Measurements from ENCODE around the gene COX4I2.

The COX4I2 gene

GRCh38 chr20:31673943-31674463 is 36.3 kb downstream of the COX4I2 start:
- H3K9me2 ChIP-seq (replicated peaks; ENCODE audit: control insufficient read depth, low read length) = no peaks in the 10 kb centered on the region
- TF ChIP-seq EZH2phosphoT487 (IDR thresholded peaks at IDR 0.05; ENCODE audit: borderline replicate concordance, low read length) = no peak
- TF ChIP-seq, protein P1, sequence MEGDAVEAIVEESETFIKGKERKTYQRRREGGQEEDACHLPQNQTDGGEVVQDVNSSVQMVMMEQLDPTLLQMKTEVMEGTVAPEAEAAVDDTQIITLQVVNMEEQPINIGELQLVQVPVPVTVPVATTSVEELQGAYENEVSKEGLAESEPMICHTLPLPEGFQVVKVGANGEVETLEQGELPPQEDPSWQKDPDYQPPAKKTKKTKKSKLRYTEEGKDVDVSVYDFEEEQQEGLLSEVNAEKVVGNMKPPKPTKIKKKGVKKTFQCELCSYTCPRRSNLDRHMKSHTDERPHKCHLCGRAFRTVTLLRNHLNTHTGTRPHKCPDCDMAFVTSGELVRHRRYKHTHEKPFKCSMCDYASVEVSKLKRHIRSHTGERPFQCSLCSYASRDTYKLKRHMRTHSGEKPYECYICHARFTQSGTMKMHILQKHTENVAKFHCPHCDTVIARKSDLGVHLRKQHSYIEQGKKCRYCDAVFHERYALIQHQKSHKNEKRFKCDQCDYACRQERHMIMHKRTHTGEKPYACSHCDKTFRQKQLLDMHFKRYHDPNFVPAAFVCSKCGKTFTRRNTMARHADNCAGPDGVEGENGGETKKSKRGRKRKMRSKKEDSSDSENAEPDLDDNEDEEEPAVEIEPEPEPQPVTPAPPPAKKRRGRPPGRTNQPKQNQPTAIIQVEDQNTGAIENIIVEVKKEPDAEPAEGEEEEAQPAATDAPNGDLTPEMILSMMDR (IDR thresholded peaks at IDR 0.05; ENCODE audit: low read depth, low read length, poor library complexity, severe bottlenecking) = no peak
- H3F3A ChIP-seq (ENCODE audit: control insufficient read depth, insufficient read depth) = no peaks in the 10 kb centered on the region
- H4K20me1 ChIP-seq (ENCODE audit: control insufficient read depth, insufficient read depth, low read depth, low read length) = no peaks in the 10 kb centered on the region
- no peak overlapping the region for H3K4me3 ChIP-seq (ENCODE audit: low read length)
- H3K79me2 ChIP-seq (ENCODE audit: control insufficient read depth, low read length) = no peaks in the 10 kb centered on the region
- no peak overlapping the region for H3K27ac ChIP-seq (ENCODE audit: low read depth, low read length)
- no peaks in the 10 kb centered on the region for H3K9me3 ChIP-seq (ENCODE audit: control insufficient read depth, insufficient read depth, low read length)
- H3K4me2 ChIP-seq (ENCODE audit: low read length) = no peak overlapping the region
- no peaks in the 10 kb centered on the region for H3K36me3 ChIP-seq (ENCODE audit: control insufficient read depth, low read length)
- peaks cover 14% of the 10 kb centered on the region for H3K4me1 ChIP-seq (ENCODE audit: control insufficient read depth, low read length)
- H3K27me3 ChIP-seq (ENCODE audit: control insufficient read depth, low read length) = no peaks in the 10 kb centered on the region

DNA sequence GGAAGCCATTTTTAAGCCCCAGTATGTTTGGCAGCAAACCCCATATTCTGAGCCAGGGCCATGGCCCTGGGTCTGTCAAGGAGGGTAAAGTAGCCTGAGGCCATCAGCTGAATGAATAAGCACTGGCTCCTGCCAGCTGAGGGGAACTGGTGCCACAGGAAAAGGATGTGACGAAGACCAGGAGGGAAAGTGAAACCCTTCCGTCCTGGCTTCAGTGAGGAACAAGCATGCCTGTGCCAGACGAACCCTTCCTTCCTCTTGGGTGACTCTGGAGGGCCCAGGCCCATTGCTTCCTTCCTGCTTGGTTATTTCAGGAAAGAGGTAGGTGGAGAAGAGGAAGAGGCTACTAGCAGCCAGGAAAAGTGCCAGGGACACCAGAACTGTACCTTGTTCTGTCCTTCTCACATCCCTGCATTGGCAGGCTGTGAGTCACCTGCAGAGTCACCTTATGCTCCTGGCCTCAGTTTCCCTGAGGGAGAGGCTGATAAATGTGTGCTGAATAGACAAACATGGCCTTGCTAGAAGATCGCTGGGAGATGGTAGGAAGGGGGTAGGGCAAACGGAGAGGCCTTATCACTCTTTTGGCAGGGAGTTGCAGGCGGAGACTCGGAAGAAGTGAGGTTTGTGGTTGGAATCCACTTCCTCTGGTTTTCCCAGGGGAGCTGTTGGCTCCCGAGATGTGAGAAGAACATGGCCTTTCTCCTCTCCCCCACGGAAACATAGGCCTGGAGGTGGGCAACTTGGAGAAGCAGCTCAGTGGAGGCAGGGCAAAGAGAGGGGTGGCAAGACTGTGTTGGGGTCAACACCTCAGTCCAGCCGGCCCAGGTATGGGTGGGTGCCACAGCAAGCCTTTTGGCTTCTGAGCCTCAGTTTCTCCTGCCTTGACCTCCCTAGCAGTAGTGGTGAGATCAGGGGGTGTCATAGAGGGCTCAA is 37.4 kb downstream of the COX4I2 start:
- Histone ChIP-seq H3K4me3 (ENCODE audit: low read length) (no peak overlapping the region), H3K4me1 (ENCODE audit: control insufficient read depth, low read length) (peaks cover 14% of the 10 kb centered on the region)

GRCh38 chr20:31675828-31676608 is 38.3 kb downstream of the COX4I2 start:
- Histone ChIP-seq H3F3A (ENCODE audit: control insufficient read depth, insufficient read depth) (no peaks in the 10 kb centered on the region), H3K9me3 (ENCODE audit: control insufficient read depth, insufficient read depth, low read length) (no peaks in the 10 kb centered on the region), H3K79me2 (ENCODE audit: control insufficient read depth, low read length) (no peaks in the 10 kb centered on the region), H3K4me2 (ENCODE audit: low read length) (no peak overlapping the region), H3K4me3 (ENCODE audit: low read length) (no peak overlapping the region), H3K36me3 (ENCODE audit: control insufficient read depth, low read length) (no peaks in the 10 kb centered on the region), H3K4me1 (ENCODE audit: control insufficient read depth, low read length) (peaks cover 14% of the 10 kb centered on the region), H4K20me1 (ENCODE audit: control insufficient read depth, insufficient read depth, low read depth, low read length) (no peaks in the 10 kb centered on the region), H3K9me2 (replicated peaks; ENCODE audit: control insufficient read depth, low read length) (no peaks in the 10 kb centered on the region), H3K27ac (ENCODE audit: low read depth, low read length) (no peak overlapping the region), H3K27me3 (ENCODE audit: control insufficient read depth, low read length) (no peaks in the 10 kb centered on the region)
- TF ChIP-seq, protein P1 (IDR thresholded peaks at IDR 0.05; ENCODE audit: low read depth, low read length, poor library complexity, severe bottlenecking) = no peak
- no peak for TF ChIP-seq EZH2phosphoT487 (IDR thresholded peaks at IDR 0.05; ENCODE audit: borderline replicate concordance, low read length)

More for the DNA sequence above, 37.4 kb downstream of the COX4I2 start:
- H3K9me3 ChIP-seq (ENCODE audit: control insufficient read depth, insufficient read depth, low read length) = no peaks in the 10 kb centered on the region
- H3K27me3 ChIP-seq (ENCODE audit: control insufficient read depth, low read length) = no peaks in the 10 kb centered on the region
- no peak overlapping the region for H3K27ac ChIP-seq (ENCODE audit: low read depth, low read length)
- H3K4me2 ChIP-seq (ENCODE audit: low read length) = peak overlapping the region; percentile 23
- H3K79me2 ChIP-seq (ENCODE audit: control insufficient read depth, low read length) = no peaks in the 10 kb centered on the region
- H3F3A ChIP-seq (ENCODE audit: control insufficient read depth, insufficient read depth) = no peaks in the 10 kb centered on the region
- no peaks in the 10 kb centered on the region for H3K9me2 ChIP-seq (replicated peaks; ENCODE audit: control insufficient read depth, low read length)
- no peaks in the 10 kb centered on the region for H4K20me1 ChIP-seq (ENCODE audit: control insufficient read depth, insufficient read depth, low read depth, low read length)
- no peaks in the 10 kb centered on the region for H3K36me3 ChIP-seq (ENCODE audit: control insufficient read depth, low read length)
- TF ChIP-seq, protein P1 (IDR thresholded peaks at IDR 0.05; ENCODE audit: low read depth, low read length, poor library complexity, severe bottlenecking) = no peak
- TF ChIP-seq EZH2phosphoT487 (IDR thresholded peaks at IDR 0.05; ENCODE audit: borderline replicate concordance, low read length) = no peak
